GM19455 (cell line): ENCODE results near the gene PTGIS.

Experiments
- ATAC-seq: cut with Tn5 transposase; IDR thresholded peaks from one replicate; pipeline ENCODE4 v1.9.1; 2021; ENCODE audit not compliant: unreplicated experiment

The PTGIS gene

GRCh38 chr20:49595811-49596561, 28.0 kb upstream of the PTGIS start:
- ATAC-seq = no peak

- no peak for ATAC-seq
Measured at GRCh38 chr20:49595346-49595745, 27.4 kb upstream of the PTGIS start.

GRCh38 chr20:49594931-49595315, 27.0 kb upstream of the PTGIS start:
- no peak for ATAC-seq

- no peak for ATAC-seq
Measured at GRCh38 chr20:49594143-49594930, 26.4 kb upstream of the PTGIS start.

GRCh38 chr20:49593466-49594142, 25.7 kb upstream of the PTGIS start:
- no peak for ATAC-seq

- ATAC-seq = no peak
Measured at GRCh38 chr20:49592120-49592519, 24.2 kb upstream of the PTGIS start.

GRCh38 chr20:49591217-49591865, 23.4 kb upstream of the PTGIS start:
- ATAC-seq = no peak

GRCh38 chr20:49590163-49591017, 22.5 kb upstream of the PTGIS start:
- no peak for ATAC-seq

GRCh38 chr20:49589747-49590146, 21.8 kb upstream of the PTGIS start:
- ATAC-seq = no peak

GRCh38 chr20:49587111-49587570, 19.2 kb upstream of the PTGIS start:
- ATAC-seq = no peak

- ATAC-seq = no peak
Measured at GRCh38 chr20:49585585-49586245, 17.8 kb upstream of the PTGIS start.

- no peak for ATAC-seq
Measured at GRCh38 chr20:49584418-49585382, 16.8 kb upstream of the PTGIS start.

GRCh38 chr20:49583669-49584417, 15.9 kb upstream of the PTGIS start:
- ATAC-seq = no peak

GRCh38 chr20:49583343-49583668, 15.4 kb upstream of the PTGIS start:
- ATAC-seq = no peak

- no peak for ATAC-seq
Measured at GRCh38 chr20:49582413-49583334, 14.7 kb upstream of the PTGIS start.

GRCh38 chr20:49581482-49581881, 13.5 kb upstream of the PTGIS start:
- no peak for ATAC-seq

GRCh38 chr20:49580813-49581174, 12.9 kb upstream of the PTGIS start:
- ATAC-seq = no peak
